Small intestine (tissue), 7 donors: ENCODE measurements around the gene EIF2A. TPM values are rescaled to one million over a fixed set of nuclear protein-coding genes. Genes with fewer than 3 reads are reported as not detected.

ENCODE experiments used
- DNase-seq, 2 donors: peaks; one replicate each; pipeline versions ENCODE4 v3.0.0 to v3.0.0-alpha.2; 2013
- FAIRE-seq: peaks from 2 replicates; lab custom pipeline; 2012; peaks lifted over from hg19 to GRCh38; lab: Jason Lieb, UNC
- H3K27ac ChIP-seq, 3 donors: one replicate each; pipeline ENCODE4 v1.5.1; 2013; ENCODE audit warnings: low read length in 2 of 3, mild to moderate bottlenecking in 2 of 3, control low read depth in 1 of 3, inconsistent platforms in 1 of 3, low read depth in 1 of 3, moderate library complexity in 1 of 3
- H3K27me3 ChIP-seq, 3 donors: one replicate each; pipeline ENCODE4 v1.6.1; 2013; ENCODE audit warnings: low read length in 3 of 3, inconsistent platforms in 1 of 3; ENCODE audit not compliant: control insufficient read depth in 3 of 3, insufficient read depth in 3 of 3
- H3K36me3 ChIP-seq, 3 donors: one replicate each; pipeline ENCODE4 v1.6.1; 2013; ENCODE audit warnings: low read length in 3 of 3, inconsistent platforms in 1 of 3, low read depth in 1 of 3, mild to moderate bottlenecking in 1 of 3, moderate library complexity in 1 of 3; ENCODE audit not compliant: control insufficient read depth in 3 of 3, insufficient read depth in 2 of 3
- H3K4me1 ChIP-seq, 3 donors: one replicate each; pipeline ENCODE4 v1.6.1; 2013; ENCODE audit warnings: low read length in 2 of 3, inconsistent platforms in 1 of 3, low read depth in 1 of 3, mild to moderate bottlenecking in 1 of 3, moderate library complexity in 1 of 3; ENCODE audit not compliant: control insufficient read depth in 3 of 3, insufficient read depth in 2 of 3
- H3K4me3 ChIP-seq, 3 donors: one replicate each; pipeline ENCODE4 v1.5.1; 2013; ENCODE audit warnings: low read length in 3 of 3, control low read depth in 1 of 3, inconsistent platforms in 1 of 3, low read depth in 1 of 3, mild to moderate bottlenecking in 1 of 3, moderate library complexity in 1 of 3
- H3K9me3 ChIP-seq, 2 donors: one replicate each; pipeline ENCODE4 v1.6.1; 2013; ENCODE audit warnings: low read depth in 1 of 2, low read length in 1 of 2; ENCODE audit not compliant: control insufficient read depth in 2 of 2, insufficient read depth in 1 of 2
- WGBS, 3 donors: extraction: QIAGEN DNeasy Blood & Tissue Kit; methylation state at CpG; one replicate each; pipeline ENCODE4 v1.1.7; 2013; 5-methylcytosine and 5-hydroxymethylcytosine counted together
- polyA plus RNA-seq, 4 donors: library from polyadenylated mRNA; stranded (reverse) in 3 of 4; unstranded in 1 of 4; fragments of 200-250 nt in 3 of 4; fragments of 120-200 nt in 1 of 4; gene quantifications; one replicate each; pipeline versions ENCODE4 v1.2.1 to v1.2.3, GENCODE V29; 2013
- donor health status: healthy with polysubstance abuse.
- donor health status: control.
- donor health status: control.
- donor health status: Bipolar disorder and iron deficiency.
- donor health status: healthy.

EIF2A gene
- polyA plus RNA-seq, 4 donors, result 65.1 to 135 (median 86.1) TPM

DNA sequence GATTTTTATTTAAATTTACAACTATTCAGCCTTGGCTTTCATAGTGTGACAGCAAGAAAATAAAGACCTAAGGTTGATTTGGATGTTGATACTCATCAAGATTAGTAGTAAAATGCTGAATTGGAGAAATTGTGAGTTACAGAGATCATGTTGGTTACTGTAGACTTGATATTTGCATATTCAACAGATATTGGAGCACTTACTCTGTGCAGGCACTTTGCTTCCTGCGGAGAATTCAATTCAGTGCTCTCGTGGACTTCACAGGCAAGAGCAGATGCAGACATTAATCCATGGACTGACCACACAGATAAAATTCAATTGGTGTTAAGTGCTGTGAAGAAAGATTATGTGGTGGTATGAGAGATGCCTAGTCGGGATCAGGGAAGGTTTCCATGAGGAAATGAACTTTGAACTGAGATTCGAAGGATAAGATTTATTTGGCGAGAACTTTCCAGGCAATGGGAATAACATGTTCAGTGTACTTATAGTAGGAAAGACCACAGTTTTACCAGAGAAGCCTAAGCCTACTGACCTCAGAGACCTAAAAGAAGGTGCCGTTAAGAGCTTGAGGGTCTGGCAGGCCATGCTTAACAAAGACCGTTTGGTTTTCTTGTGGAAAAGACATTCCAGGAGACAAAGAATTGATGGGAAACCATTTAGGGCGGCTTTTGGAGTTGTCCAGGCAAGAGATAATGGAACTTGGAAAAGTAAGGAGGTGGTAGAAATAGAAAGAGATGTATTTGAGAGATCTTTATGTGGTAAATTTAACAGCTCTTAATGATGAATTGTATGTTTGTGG is 60.9 kb downstream of the EIF2A start:
- H3K9me3 ChIP-seq, result no peaks in the 10 kb centered on the region
- H3K36me3 ChIP-seq, result peaks cover 0 to 18% (median 0%) of the 10 kb centered on the region in 3 donors
- peaks cover 4 to 18% (median 6%) of the 10 kb centered on the region in 3 donors for H3K4me1 ChIP-seq
- H3K27ac ChIP-seq, result peak overlapping the region in 2 of 3 donors; percentile 24 to 50
- DNase-seq, result peak; percentile 8 to 81
- H3K27me3 ChIP-seq, result no peaks in the 10 kb centered on the region
- FAIRE-seq, result no peak
- 42 to 63% (median 57%) methylated on average over 8 of the region's 8 CpGs for WGBS, 3 donors
- no peak overlapping the region for H3K4me3 ChIP-seq

DNA sequence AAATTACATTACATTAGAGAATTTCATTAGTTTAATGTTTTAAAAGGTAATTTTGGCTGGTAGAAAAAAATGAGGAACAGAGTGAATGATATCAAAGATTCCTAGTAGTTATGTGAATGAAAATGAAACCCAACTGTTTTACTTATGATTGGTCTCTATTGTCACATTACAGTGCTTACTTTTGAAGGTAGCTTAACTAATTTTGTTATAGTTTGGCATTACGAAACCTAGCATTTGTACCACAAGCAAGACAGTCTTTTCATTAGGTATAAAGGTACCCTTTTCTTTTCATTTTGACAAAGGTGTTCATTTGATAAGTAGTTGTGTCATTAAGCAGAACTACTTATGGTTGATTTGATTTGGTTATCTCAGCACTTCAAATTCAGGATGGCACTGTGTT is 63.4 kb downstream of the EIF2A start:
- no peak for FAIRE-seq
- H3K4me1 ChIP-seq, result peaks cover 4 to 17% (median 6%) of the 10 kb centered on the region in 3 donors
- no peak overlapping the region for H3K4me3 ChIP-seq
- H3K27ac ChIP-seq, result no peak overlapping the region
- peaks cover 0 to 20% (median 0%) of the 10 kb centered on the region in 3 donors for H3K36me3 ChIP-seq
- H3K27me3 ChIP-seq, result no peaks in the 10 kb centered on the region
- no peak for DNase-seq
- no peaks in the 10 kb centered on the region for H3K9me3 ChIP-seq
- 0% methylated on average over 1 of the region's 1 CpG for WGBS, 3 donors

DNA sequence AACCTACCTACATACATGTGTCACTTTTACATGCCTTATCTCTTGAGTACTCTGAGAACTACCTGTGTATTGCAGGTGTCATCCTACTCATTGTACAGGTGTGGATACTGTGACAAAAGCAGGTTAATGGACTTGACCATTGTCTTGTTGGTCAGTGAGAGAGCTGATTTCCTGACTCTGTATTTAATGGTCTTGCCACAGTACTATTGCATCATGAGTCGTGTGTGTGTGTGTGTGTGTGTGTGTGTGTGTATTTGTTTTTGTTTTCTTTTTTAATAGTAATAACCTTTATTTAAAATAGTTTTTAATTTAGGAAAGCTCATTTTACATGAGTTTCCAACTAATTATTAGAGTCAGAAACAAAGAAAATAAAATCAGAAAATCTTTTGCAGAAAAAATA is 64.2 kb downstream of the EIF2A start:
- H3K36me3 ChIP-seq, result peaks cover 0 to 20% (median 0%) of the 10 kb centered on the region in 3 donors
- peaks cover 4 to 17% (median 6%) of the 10 kb centered on the region in 3 donors for H3K4me1 ChIP-seq
- H3K4me3 ChIP-seq, result no peak overlapping the region
- 54 to 68% (median 67%) methylated on average over 1 of the region's 1 CpG for WGBS, 3 donors
- H3K27ac ChIP-seq, result no peak overlapping the region
- H3K27me3 ChIP-seq, result no peaks in the 10 kb centered on the region
- no peaks in the 10 kb centered on the region for H3K9me3 ChIP-seq
- DNase-seq (no peak), FAIRE-seq (no peak)

DNA sequence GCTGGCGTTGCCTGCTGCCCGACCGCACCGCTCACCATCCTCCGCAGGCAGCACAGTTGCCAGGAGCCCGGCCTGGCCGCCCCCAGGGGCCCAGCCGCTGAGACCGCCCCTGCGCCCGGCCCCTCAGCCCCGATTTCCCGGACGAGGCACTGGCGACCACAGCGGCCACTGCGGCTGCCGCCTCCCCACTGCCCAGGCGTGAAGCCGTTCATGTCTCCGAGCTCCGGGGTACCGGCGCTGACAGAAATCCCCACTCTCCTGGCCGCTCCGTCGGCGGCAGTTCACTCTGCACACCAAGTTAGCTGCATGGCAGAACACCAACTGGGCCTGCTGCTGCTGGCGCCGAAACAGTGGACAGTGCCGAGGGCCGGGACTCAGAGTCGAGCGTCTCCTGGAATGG is 65.1 kb downstream of the EIF2A start:
- H3K9me3 ChIP-seq, result no peaks in the 10 kb centered on the region
- FAIRE-seq (no peak), DNase-seq (no peak)
- no peak overlapping the region for H3K27ac ChIP-seq
- peaks cover 2 to 15% (median 6%) of the 10 kb centered on the region in 3 donors for H3K4me1 ChIP-seq
- no peaks in the 10 kb centered on the region for H3K27me3 ChIP-seq
- WGBS, 3 donors, result 97 to 98% (median 97%) methylated on average over 34 of the region's 34 CpGs
- no peak overlapping the region for H3K4me3 ChIP-seq
- H3K36me3 ChIP-seq, result peaks cover 0 to 15% (median 0%) of the 10 kb centered on the region in 3 donors

DNA sequence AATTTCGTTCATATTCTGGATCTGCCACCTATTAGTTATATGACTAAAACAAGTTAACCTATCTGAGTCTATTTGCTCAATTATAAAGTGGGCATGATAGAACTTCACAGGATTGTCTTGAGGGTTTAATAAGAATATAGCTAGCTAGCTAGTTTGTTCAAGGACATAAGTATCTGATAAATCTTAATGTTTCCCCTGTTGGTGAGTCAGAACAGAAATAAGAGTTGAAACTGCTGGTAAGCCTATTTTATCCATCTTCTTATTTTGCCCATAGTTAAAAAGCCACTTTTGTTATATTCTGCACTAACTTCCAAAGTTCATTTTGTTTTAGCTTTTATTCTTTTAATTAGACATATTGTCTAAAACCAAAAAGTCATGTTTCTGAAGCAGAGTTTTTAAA is 65.9 kb downstream of the EIF2A start:
- Histone ChIP-seq H3K27ac (no peak overlapping the region), H3K9me3 (no peaks in the 10 kb centered on the region), H3K36me3 (peaks cover 0 to 16% (median 0%) of the 10 kb centered on the region in 3 donors), H3K27me3 (no peaks in the 10 kb centered on the region), H3K4me3 (no peak overlapping the region), H3K4me1 (peaks cover 0 to 15% (median 3%) of the 10 kb centered on the region in 3 donors)
- FAIRE-seq, result no peak
- 82 to 94% (median 84%) methylated on average over 1 of the region's 1 CpG for WGBS, 3 donors
- no peak for DNase-seq

DNA sequence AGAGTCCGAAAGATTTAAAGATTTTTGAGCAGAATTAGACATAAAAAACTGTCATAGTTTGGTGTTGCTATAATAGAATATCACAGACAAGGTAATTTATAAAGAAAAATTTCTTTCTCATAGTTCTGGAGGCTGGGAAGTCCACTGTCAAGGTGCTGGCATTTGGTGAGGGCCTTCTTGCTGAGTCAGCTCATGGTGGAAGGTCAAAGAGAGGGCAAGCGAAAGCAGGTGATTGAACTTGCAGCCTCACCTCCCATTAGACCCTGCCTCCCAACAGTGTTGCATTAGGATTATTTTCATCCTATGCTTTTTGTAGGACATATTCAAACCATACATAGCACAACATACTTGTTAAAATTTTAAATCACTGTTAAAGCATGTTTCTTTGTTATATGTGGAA is 66.4 kb downstream of the EIF2A start:
- no peak overlapping the region for H3K4me3 ChIP-seq
- FAIRE-seq (no peak), DNase-seq (no peak)
- H3K27ac ChIP-seq, result no peak overlapping the region
- H3K9me3 ChIP-seq, result no peaks in the 10 kb centered on the region
- peaks cover 0 to 10% (median 0%) of the 10 kb centered on the region in 3 donors for H3K4me1 ChIP-seq
- H3K27me3 ChIP-seq, result no peaks in the 10 kb centered on the region
- H3K36me3 ChIP-seq, result peaks cover 0 to 18% (median 0%) of the 10 kb centered on the region in 3 donors
- WGBS, 3 donors, result 93 to 95% (median 94%) methylated on average over 2 of the region's 2 CpGs

DNA sequence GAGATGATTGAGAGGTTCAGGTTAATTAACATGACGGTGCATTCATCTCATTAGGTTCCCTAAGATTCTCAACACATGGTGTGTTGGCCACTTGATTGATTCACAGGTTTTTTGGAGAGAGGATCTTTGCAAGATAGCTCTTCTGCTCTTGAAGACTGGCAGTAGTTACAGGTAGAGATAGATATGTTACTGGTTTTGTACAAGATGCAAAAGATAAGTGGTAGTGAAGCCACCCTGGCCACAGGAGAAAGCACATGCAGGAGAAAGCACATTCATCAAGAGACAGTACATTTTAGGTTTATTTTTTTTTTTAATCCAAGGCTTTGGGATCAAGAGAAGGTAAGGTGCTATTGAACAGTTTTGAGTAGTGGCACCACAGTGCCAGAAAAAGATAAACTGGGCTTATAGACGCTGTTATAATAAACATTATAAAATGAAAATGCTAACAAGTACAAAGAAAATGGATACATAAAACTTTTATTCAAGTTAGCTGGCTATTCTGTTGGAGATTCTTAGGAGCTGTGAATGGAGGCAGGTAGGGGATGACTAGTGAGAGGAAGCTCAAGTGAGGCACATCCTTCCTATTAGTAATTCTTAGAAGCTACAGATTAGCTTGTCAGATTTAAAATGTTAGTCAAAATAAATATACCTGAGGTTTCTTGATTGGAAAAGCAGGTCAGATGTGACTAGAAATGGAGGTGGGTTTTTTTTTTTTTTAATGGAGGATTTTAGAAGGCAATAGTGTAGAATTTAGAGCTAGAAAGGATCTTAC is 67.3 kb downstream of the EIF2A start:
- H3K4me3 ChIP-seq, result no peak overlapping the region
- H3K27me3 ChIP-seq, result no peaks in the 10 kb centered on the region
- DNase-seq (no peak), FAIRE-seq (no peak)
- no peak overlapping the region for H3K27ac ChIP-seq
- peaks cover 0 to 8% (median 0%) of the 10 kb centered on the region in 3 donors for H3K4me1 ChIP-seq
- peaks cover 0 to 22% (median 0%) of the 10 kb centered on the region in 3 donors for H3K36me3 ChIP-seq
- H3K9me3 ChIP-seq, result no peaks in the 10 kb centered on the region
- 88 to 94% (median 92%) methylated on average over 2 of the region's 2 CpGs for WGBS, 3 donors

DNA sequence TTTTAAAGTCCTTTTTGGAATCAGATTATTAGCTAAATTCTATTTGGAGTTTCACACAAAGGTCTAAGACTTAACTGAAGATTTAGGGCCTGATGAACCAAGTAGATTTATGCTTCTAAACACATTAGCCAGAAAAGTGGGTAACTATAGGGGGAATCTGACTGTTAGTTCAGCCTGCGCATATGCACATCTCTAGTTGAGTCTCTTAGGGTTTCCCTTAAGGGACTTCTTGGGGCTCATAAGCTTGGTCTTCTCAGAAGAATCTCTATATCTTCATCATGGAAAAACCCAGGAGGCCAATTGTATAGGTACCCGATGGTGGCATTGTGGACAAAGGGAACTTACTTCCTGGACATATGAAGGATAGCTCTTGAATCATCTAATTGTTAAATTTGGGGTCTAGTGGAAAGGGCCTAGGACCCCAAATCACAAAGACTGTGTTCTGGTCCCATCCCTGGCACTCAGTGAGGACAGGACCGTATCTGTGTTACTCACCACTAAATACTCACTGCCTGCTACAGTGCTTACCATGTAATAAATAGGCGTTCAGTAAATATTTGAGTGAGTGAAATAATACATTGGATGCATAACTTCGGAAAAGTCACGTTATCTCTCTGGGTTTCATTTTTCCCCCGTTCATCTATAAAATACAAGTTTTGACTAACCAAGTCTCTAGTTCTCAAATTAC is 73.6 kb downstream of the EIF2A start:
- 85 to 90% (median 87%) methylated on average over 7 of the region's 7 CpGs for WGBS, 3 donors
- Histone ChIP-seq H3K9me3 (no peaks in the 10 kb centered on the region), H3K4me3 (no peak overlapping the region), H3K4me1 (no peaks in the 10 kb centered on the region), H3K36me3 (peaks cover 0 to 10% (median 2%) of the 10 kb centered on the region in 3 donors), H3K27ac (no peak overlapping the region), H3K27me3 (no peaks in the 10 kb centered on the region)
- DNase-seq, result no peak
- no peak for FAIRE-seq
